EH (cell line): Measurements from ENCODE around the gene GRK6.

Experiments
- DNase-seq: peaks from one replicate; pipeline ENCODE4 v3.0.0-alpha.2; 2015; ENCODE audit warnings: low read depth

Gene GRK6

DNA sequence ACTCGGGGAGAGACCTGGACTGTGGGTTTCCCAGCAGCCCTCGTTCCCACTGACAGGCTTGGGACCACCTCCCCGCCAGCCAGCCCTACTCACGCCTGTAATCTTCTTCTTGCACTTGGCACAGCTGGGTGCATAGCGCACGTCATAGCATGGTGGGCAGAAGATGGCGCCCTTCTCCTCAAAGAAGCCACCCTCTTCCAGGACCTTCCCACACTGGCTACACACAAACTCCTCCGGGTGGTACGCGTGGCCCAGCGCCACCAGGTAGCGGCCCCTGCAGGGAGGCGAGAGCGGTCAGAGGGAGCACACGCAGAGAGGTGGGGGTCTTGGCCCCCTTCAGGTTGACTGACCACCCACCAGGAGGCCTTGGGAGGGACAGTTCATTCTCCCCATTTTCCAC, 61.5 kb downstream of the GRK6 start:
- DNase-seq: peak; percentile 19

GRCh38 chr5:177489119-177489716, 62.7 kb downstream of the GRK6 start:
- peak; percentile 30 for DNase-seq

- no peak for DNase-seq
These were observed 64.0 kb downstream of the GRK6 start for GRCh38 chr5:177490311-177490991.

- no peak for DNase-seq
These were observed 64.5 kb downstream of the GRK6 start for GRCh38 chr5:177490992-177491391.

GRCh38 chr5:177491429-177491945, 65.0 kb downstream of the GRK6 start:
- peak; percentile 53 for DNase-seq

DNA sequence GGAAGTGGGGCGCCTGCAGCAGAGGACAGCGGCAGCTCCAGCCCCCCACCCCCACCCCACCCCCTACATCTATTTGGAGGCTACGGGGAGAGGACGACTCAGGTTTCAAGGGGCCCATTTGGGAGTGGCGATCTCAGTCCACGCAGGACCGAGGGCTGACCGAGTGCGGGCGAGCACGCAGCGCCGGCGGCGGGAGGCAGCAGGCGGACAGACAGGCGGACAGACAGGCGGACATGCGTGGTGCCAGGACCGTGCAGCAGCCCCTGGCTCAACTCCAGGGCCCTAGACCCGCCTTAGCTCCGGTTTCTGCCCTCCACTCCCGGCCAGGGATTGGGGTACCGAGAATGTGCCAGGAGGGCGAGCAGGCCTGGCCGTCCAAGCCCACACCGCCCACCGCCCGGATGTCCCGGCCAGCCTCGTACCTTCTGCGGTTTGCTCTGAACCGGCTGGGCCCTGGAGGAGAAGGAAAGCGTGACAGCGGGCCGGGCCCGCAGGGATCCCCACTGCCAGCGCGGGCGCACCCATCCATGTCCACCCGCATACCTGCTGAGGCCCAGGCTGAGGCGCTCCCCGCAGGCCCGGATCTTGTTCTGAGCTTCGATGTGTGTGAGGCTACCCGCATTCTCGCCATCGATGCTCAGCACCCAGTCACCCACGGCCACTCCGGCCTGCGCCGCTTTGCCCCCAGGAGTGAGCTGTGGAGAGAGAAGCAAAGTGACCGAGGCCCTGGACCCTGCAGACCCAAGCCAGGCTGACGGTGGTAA, 65.7 kb downstream of the GRK6 start:
- DNase-seq: no peak
